Left lobe of liver (tissue), 2 donors: ENCODE results near the gene TBL1Y. TPM values are rescaled to one million over a fixed set of nuclear protein-coding genes. Genes with fewer than 3 reads are reported as not detected.
A peak's percentile ranks its signal among the peaks of the same experiment; 100 is the strongest.
"Not testable (repeated sequence)": the region's sequence is repeated elsewhere in the genome, so short reads cannot be mapped to it uniquely, and the experiment has no call there.

Experiments used
- ATAC-seq: fragments of 200-7000 bp; cut with Tn5 transposase; one replicate; pipeline ENCODE4 v1.9.1; 2020; ENCODE audit warnings: mild to moderate bottlenecking, moderate library complexity
- DNase-seq: peaks from one replicate; pipeline ENCODE4 v3.0.0-alpha.2; 2020; ENCODE audit warnings: low spot score
- total RNA-seq: library from RNA; stranded (reverse); gene quantifications from one replicate; pipeline ENCODE4 v1.2.1, GENCODE V29; 2021
- donor health status: DM: no; HTN: no; CAD: no; lungs with moderate emphysema.
- donor health status: DM: no; HTN: yes; CAD: no.

Gene TBL1Y
- total RNA-seq, 1 donor from 2014 or later = 3.1 TPM

DNA sequence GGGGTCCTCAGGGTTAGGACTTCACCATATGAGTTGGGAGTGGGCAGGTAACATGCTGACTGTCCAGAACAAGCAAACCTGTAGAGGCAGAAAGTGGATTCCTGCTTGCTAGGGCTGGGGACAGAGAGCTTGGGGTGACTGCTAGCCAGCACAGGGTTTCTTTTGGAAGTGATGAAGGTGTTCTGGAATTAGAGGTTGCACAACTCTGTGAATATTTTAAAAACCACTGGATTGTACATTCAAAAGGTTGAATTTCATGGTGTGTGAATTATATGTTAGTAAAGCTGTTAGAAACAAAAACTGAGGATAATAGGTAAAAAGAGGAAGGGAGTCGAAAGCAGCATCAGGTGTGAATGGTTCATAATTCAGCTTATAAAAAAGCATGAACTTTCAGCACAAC lies 57.7 kb downstream of the TBL1Y start:
- DNase-seq (no peak), ATAC-seq (no peak)

DNA sequence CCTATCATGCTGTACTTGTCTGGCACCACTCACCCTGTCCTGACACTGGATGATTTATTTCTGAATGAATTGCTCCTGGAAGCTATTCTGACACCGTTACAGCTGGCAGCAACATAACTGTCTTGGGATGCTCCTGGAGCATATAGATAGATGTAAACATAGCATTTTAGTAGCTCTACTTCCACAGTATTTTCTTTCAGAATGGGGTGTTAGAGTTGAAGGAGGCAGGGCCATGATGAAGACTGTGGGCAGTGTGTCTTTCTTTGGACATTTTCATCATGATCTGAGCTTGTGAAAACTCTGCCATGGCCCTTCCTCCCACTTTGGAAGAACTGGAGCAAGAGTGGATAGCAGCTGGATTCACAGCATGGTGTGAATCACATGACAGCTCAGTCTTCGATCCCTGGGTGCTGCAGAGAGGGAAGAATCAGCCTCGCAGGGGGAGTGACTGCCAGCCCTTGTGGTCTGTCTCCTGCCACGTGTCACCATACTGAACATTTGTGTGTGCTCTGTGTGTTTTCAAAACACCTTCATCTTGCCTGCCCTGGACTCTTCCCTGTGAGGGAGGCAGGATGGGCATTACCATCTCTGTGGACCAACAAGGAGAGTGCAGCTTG lies 61.9 kb downstream of the TBL1Y start:
- ATAC-seq = no peak
- DNase-seq = no peak

DNA sequence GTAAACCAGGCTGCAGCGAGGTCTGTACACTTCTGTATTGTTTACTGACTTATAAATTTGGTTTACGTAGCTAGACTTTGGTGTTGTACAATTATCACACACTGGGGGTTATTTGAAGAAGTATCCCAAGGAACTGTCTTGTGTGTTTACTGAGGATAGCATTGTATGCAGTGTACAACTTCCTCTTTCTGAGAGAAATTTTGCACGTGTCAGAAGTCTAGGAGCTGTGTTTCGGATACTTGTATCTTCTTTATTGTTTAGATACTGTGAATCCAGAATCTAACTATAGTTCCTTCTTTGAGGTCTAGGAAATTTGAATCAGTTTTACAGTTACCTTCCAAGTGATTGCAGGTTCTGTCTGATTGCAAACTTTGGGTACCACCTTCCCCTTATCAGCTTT lies 64.5 kb downstream of the TBL1Y start:
- ATAC-seq = no peak
- DNase-seq = no peak

DNA sequence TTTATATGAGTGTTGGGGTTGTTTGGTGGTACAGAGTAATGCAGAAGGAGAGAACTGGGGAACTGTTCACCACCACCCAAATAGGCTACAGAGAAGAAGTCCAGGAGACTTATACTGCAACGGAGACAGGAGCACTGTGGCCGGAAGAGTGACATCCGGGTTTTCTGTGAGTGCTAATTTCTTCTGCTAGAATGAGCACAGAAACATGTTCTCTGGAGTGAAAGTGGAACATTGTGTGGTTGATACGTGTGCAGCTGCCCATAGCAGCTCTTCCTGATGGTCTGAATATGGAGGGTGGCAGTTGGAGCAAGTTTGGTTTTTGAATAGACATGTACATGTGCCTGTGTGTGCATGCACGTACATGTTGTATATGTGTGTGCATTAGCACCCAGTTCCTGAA lies 67.3 kb downstream of the TBL1Y start:
- ATAC-seq (no peak), DNase-seq (no peak)

DNA sequence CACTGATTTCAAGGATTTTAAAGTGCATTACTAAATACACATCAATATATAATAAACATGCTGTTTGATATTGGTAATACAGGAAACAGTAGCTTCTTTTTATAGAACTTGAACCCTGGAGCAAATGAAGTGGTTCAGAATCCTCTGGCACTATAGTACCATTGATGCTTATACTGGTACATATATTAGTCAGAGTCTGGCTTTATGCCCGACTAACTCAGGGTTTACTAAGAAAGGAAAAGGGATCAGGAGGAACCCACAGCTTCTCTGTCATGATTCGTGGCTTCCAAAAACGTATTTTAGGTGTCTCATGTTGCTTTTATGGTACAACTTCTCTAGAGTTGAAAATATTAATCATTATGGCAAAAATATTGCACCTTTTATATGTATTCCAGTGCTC lies 72.7 kb downstream of the TBL1Y start:
- ATAC-seq = no peak
- DNase-seq = no peak

DNA sequence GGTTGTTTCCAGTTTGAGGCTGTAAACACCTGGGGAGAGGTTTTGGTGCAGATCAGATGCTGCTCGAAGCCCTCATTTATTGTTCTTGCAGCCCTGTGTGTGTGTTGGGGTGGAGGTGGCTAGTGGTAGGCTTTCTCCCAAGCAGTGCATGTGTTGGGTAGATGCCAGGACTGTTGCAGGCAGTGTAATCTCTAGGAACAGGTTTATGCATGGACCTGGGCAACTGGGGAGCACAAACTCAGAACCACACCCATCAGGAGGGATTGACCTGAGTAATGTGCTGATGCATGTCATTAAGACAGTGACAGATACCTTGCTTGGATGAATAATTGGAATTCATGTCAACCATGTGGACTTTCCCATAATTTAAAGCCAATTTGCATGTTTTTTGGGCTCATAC lies 77.3 kb downstream of the TBL1Y start:
- DNase-seq = no peak
- no peak for ATAC-seq

DNA sequence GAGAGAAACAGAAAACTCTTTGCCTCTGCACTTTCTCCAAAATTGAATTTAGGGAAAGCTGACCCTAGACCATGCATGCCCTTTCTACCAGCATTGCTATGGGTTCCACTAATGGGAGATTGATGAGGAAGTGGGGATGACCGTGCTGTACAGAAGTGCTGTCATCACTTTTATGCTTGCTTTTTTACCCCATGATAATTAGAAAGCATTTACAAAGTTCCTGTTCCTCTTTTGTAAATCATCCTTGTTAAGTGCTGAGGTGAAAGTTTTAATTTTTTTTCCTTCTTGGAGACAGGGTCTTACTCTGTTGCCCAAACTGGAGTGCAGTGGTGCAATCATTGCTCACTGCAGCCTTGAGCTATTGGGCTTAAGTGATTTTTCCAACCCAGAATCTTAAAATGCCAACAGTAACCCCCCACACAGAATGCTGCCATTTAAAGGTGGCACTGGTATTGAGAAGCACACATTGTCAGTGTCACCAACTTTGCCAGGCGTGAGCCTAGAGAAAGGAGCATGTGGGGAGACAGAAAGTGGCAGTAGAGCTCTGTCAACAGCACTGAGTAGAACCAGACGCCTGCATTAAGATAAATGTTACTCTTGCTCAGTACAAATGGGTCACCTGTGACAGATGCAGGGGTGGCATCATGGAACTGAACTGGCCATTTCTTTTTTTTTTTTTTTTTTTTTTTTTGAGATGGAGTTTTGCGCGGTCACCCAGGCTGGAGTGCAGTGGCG lies 79.6 kb downstream of the TBL1Y start:
- DNase-seq (no peak), ATAC-seq (no peak)

DNA sequence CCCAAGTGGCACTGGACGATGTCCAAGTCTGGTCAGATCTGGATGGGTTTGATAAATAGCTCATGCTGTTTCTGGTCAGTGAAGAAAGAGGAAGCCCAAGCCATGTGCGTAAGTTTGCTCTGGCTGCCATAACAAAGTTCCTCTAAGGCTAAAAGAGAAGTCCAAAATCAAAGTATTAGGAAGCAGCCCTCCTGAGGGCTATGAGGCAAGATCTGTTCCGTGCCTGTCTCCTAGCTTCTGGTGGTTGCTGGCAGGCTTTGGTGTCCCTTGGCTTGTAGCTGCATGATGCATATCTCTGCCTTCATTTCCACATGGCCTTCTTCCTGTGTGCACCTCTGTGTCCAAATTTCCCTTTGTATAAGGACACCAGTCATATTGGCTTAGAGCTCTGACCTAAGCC lies 81.5 kb downstream of the TBL1Y start:
- ATAC-seq = no peak
- no peak for DNase-seq

DNA sequence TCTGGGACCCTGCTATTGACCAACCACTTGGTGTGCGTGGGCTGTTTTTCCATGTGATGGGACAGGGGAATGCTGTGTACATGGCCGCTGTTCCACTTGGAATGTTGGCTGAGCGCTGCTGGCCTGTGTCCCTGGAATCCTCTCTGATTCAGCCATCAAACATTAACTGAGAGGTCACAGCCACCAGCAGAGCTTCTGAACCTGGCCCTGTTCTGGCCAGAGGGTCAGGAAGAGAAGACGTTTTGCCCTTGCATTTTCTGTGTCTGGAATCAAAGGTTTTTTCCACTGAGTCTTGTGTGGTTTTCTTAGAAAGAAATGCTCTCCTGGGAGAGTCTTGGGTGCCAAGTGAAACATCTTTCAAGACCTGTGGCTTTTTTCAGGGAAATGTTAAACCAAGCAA lies 85.5 kb downstream of the TBL1Y start:
- ATAC-seq (peak; percentile 93), DNase-seq (peak; percentile 82)

DNA sequence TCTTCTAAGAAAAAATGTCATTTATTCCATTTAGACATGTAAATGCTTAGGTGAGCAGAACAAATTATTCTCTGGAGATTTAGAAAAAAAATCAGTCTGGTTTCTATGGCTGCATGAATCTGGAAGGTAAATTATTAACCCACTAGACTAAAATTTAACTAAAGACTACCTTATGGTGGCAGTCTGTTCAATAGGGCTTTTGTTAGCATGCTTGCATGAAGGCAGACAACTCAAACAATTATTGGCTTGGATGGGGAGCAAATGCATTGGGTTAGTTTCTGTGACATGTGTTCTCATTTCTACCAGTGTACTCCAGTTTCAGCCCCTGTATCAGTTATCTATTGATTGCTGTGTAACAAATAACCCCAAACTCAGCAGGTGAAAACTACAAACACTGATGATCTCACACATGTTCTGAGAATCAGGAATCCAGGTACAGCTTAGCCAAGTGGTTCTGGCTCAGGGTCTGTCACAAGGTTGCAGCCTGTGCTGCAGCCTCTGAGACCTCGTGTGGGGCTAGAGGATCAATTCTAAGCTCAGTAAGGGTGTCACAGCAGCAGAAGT lies 87.1 kb downstream of the TBL1Y start:
- peak; percentile 39 for ATAC-seq
- DNase-seq = no peak

DNA sequence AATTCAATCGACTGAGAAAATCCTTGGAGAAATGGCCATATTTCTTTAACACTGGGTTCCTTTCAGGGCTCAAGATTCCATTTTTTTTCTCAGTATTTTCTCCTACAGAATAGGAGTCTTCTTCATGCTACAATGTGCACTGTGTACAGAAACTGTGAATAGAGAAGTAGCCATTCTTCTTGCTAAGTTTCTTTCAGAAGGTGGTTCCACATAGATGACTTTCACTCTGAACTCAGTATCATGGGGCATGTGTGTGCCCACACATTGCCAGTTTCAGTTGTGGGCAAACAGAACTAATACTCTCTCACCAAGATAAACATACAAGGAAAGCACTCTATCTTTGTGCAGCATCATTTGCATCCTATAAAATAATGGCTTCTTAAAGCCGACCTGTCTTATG lies 89.4 kb downstream of the TBL1Y start:
- DNase-seq = no peak

DNA sequence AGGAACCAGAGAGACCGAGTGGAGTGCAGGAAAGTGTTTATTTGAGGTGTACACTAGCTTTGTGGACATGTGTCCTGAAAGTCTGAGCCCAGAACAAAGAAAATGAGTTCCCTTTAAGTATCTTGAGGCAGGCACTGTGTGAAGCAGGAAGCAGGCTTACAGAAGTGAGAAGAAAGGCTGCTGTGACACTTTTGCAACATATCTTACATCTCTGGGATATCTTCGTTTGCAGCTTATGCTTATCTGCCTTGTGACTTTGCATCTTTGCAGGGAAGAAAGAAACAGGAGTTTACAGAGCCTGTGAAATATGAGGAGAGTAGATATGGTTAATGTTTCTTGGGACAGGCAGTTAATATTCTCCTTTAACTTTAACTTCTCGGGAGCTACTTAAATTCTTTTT lies 92.1 kb downstream of the TBL1Y start:
- DNase-seq (no peak), ATAC-seq (no peak)

More for the DNA sequence above, 89.4 kb downstream of the TBL1Y start:
- ATAC-seq = no peak

DNA sequence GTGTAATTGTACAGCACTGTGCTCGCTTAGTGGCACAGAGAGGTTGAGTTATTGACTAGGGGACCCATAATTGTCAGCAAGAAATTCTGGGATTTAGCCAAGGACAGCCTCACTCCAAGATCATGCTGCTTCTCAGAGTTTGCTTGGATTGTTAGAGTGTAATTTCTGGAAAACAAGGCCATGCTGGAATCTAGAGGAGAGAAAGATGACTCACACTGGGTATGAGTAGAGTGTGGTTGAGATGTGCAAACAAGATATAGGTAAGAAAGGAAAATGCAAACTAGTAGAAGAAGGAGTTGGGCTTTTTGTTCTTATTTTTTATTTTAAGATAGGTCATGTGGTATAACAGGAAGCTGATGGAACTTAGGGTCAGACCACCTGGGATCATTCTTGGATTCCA lies 97.4 kb downstream of the TBL1Y start:
- ATAC-seq (no peak), DNase-seq (no peak)

DNA sequence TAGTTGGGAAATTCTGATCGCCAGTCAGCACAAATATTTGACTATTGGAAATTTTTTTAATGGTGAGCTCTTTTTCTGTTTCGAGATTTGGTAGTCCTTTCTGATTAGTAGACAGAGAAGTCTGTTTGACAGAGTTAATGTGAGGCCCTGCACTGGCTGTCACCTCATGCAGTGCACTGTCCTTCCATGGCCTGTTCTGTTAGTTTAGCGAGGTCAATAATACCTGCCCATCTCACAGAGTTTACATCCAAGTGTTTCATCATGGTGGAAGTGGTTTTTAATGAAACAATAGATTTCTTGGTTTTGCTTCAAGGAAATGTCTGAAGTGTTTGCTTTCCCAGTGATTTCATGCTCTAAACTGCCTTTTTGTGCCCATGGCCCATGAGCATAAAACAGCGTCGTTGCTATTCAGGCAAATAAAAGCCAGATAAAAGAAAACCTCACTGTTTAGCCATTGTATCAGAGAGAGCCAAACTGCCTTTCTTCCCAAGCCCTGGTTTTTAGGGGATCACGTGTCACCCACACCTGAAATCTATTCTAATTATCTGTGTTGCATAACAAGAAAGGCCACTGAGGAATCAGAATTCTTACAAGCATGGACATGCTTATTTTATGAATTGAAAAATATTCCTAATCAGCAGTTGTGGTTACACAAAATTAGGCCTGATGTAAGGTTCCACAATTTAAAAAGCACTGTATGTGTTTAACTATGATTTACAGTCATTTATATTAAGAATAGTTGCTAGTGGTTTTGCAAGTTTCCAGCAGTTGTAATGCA lies 98.3 kb downstream of the TBL1Y start:
- no peak for DNase-seq
- peak; percentile 95 for ATAC-seq

DNA sequence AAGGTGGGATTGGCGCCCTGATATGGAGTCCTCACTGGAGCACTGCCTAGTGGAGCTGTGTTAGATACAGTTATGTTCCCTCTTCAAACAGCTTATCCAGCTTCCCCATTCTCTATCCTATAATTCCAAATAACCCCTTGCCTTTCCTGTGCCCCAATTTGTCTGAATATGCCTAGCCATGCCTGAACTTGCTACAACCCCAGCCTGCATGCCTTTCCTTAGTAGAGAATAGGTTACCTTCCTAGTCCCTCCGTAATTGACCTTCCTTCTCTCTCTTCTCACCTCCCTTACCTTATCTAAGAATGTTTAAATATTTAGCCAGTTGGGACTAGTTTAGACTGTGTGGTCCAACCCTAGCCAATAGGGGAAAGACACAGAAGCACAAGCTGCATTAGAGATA lies 102.6 kb downstream of the TBL1Y start:
- DNase-seq (no peak), ATAC-seq (no peak)

DNA sequence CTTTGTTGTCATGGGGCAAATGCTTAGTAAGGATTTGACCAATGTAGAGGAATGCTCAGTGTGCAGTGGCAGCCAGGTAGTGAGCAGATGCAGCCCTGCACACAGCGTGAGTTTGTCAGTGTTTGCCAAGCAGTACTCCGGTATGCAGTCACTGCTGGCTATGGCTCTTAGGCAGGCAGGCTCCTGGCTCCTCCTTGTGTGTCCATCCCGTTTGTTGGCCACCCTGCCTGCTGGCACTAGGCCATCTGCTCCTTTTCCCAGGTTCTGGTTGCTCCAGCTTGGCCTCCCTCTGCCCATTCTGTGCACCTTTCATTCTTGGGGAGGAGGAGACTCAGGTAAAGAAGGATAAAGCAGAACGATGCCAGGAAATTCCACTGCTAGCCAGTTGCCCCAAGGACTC lies 106.0 kb downstream of the TBL1Y start:
- DNase-seq = peak; percentile 45

DNA sequence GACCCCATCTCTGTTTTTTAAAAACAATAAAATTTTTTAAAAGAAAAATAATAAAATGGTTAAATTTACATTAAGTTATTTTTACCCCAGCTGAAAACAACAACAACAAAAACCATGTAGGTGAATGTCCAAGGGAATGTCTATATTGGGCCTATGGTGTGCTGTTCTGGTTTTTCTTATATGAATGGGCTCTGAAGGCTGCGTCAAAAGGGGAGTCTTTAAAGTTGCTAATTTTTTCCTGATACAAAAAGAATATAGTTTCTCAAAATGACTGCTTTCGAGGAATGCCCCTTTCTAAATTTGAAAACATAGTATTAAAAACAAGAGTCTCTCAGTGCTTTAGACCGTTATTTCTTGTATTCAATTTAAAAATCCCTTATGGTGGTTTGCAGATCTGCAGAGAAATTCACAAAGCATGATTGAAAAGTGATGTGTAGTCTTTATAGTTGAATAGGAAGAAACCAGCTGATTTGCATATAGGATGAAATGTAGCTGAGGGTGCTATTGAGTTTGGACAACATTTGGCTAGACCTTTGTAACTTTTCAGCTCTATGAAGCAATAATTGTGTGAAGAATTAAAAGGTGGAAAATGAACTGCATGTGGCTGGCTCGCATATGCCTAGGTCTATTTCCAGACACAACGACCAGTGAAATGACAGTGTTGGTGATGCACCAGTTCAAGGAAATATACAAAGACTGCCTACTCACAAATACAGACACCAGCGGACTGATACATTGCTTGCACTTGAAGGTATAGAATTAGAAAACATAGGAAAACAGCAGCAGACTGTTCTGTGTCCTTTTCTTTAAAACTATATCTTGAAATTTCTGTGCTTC lies 107.0 kb downstream of the TBL1Y start:
- DNase-seq (no peak), ATAC-seq (no peak)

More for the DNA sequence above, 106.0 kb downstream of the TBL1Y start:
- ATAC-seq = peak; percentile 75

DNA sequence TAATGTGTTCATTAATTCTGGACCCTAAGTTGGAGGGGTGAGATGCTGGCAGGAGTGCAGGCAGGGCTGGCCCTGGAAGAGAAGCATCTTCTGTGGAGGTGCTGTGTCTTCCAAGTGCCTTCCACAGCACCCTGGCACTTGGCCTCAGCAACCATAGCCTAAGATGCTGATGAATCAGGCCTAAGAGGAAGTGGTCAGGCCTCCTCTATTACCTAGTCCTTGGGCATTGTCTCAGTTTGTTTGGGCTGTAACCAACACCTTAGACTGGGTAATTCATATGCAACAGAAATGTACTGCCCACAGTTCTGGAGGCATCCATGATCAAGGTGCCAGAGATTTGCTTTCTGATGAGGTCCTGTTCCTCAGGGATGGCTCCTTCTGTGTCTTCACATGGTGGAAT lies 128.5 kb downstream of the TBL1Y start:
- ATAC-seq (no peak), DNase-seq (no peak)

DNA sequence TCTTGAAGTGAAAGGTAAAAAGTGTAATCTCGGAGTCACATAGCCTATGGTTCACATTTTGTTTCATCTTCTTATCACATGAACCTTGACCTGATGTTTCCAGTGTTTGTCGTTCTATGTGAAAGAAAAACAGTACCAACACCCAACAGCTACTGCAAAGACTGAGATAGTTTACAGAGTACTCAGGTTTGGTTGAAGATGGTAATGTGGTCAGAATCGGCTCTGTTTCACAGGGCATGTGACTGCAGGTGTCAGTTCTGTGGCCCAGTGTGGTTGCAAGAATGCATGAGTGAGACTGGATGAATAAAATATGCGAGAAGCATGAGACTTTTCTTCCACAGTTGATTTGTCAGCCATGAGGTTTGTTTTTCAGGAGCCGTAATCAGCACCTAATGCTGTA lies 130.2 kb downstream of the TBL1Y start:
- ATAC-seq = peak; percentile 74
- DNase-seq = no peak

DNA sequence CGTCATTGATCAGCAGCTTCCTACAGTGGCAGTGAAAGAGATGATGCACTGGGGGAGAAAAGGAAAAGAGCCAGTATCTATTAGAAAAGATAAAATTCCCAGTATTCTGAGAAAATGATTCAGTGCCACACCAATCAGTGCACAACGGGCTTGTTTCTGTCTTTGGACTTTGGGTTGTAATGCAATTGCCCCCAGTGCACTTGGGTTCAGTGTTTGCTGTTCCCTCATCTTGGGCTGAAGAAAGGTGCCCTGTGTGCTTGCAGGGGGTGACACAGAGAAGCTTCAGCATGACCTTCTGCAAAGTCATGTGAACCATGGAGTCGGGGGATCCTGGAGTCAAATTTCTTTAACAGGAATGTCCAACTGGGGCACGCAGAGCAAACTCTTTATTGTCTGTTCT lies 131.5 kb downstream of the TBL1Y start:
- DNase-seq (no peak), ATAC-seq (peak; percentile 76)

DNA sequence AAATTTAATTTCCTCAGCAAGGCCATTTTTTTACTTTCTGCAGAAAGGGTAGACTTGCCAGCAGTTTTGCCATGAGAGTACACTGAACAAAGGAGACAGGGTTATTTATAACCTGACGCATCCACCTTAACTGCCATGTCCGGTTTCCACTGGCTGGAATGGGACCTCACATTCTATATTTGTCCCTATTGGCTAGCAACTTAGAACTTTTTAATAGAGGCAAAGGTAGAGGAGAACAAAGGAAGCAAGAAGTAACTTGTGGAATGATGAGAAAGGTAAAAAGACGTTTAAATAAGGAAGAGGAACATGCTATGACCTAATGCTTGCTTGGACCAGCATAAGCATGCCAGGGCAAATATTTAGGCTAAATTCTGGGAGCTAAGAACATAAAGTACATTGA lies 142.0 kb downstream of the TBL1Y start:
- not testable (repeated sequence) for ATAC-seq, DNase-seq
